Left forelimb (tissue), 1 donor: ENCODE data around the gene SLC7A5.

Experiments used
- DNase-seq: peaks from one replicate; pipeline ENCODE4 v3.0.0-alpha.2; 2018; ENCODE audit warnings: low spot score

SLC7A5 gene

DNA sequence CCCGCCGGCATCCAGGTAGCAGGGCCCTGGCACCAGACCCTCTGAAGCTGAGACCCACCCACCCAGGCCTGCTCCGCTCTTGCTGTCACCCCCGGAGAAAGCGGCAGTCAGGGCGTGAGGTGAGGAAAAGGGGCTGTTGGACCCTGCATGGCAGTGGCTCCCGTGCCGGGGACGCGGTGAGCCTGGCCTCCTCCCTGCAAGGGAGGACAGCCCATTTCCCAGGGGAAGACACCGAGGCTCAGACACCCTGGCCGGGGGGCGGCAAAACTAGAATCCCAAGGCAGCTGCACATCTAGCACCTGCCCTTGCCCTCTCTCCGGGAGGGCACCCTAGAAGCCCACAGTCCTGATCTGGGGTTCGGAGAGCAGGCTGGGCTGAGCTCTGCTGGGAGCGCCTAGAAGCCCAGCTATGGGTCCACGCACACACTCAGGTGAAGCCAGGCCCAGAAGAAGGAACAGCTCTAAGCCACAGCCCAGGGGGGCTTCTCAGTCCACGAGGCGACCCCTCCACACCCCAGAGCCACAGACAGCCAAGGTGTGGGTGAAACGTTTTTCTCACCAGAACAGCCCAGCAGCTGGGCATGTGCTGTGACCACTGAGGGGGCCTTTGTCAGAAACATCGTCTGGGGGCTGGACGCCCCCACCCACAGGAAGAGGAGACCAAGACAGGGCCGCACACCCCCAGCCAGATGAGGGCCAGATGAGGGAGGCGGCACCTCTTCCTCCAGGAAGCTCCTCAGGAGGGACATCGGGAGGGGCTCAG, 22.4 kb downstream of the SLC7A5 start:
- DNase-seq = no peak

DNA sequence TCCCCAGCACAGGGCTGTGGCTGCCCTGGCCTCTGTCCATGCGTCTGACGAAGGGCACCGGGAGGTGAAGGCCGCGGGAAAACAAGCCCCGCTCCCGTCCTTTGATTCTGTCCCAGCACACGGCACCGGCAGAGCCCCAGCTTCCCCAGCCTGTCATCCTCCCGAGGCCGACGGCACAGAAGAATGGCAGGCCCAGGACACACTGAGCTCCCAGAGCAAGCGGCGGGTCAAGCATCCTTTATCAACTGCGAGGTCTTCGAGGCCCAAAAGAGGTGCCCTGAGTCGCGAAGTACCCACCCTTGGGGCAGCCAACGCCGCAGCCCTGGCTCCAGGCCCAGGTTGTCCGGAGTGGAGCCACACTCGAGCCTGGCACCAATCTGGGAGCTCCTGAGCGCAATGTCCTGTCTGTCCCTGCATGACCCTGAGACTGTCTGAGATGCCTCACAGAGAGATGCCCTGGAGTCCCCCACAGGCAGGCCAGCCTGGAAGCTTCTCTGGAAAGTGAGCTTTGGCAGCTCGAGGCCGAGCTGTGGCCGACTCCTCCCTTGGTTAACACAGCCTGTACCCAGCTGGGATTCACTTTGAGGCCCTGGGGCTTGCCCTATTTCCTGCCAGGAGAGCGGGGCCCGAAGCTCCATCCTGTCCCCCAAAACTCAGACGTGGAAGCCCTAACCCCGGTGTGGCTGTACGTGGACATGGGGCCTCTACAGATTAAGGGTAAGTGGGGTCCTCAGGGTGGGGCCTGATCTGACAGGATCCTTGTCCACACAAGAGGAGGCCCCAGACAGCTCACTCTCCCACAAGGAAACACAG, 23.3 kb downstream of the SLC7A5 start:
- no peak for DNase-seq

DNA sequence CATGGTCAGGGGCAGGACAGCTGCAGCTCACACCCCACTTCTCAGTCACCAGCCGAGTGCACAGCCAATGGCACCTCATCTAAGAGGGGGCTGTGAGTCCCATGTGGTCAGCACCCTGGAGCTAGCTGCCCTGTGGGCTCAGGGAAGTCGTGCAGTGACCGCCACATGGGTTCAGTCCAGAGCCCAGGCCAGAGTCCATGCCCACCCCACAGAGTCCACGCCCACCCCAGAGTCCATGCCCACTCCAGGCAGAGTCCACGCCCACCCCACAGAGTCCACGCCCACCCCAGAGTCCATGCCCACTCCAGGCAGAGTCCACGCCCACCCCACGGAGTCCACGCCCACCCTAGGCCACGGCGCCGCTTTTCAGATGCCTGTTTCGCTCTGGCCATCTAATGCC, 24.1 kb downstream of the SLC7A5 start:
- no peak for DNase-seq

DNA sequence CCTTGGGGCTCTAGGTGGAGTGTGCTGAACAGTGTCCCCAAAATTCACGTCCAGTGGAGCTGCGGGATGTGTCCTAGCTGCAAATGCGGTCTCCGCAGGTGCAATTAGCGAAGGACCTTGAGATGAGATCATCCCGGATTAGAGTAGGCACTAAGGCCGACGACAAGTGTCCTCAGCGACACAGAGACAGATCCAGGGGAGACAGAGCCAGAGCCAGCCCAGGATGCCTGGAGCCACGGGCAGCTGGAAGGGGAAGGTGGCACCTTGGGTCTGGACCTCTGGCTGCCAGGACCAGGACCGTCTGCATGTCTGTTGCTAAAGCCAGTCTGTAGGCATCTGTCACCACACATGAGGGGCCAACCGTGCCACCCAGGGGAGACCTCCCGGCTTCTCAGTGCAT, 24.5 kb downstream of the SLC7A5 start:
- DNase-seq = no peak

DNA sequence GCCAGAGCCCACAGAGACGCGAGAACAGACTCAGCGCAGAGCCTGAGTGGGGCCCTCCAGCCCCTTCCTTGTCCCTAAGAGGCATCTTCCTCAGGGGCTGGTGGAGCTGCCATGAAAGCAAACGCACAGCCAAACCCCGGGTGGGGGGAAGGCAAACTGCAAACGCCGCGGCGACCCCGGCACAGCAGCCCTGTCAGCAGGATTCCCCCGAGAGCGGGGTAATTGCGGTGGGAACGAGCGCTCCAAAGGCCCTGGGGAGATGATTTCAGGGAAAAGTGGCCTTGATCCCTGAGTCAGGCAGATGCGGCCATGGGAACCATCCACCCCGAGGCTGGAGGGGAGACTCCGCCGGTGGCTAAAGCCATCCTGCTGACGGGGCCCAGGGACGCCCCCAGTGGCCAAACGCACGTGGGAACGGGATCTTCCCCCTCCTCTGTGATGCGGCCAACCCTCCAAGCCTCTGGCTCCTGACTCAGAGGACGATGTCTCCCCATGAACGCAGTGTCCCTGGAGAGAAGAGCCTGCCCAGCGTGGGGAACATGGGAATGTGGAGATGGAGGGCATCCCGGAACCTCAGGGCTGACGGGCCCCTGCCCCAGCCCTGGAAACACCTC, 25.1 kb downstream of the SLC7A5 start:
- no peak for DNase-seq

DNA sequence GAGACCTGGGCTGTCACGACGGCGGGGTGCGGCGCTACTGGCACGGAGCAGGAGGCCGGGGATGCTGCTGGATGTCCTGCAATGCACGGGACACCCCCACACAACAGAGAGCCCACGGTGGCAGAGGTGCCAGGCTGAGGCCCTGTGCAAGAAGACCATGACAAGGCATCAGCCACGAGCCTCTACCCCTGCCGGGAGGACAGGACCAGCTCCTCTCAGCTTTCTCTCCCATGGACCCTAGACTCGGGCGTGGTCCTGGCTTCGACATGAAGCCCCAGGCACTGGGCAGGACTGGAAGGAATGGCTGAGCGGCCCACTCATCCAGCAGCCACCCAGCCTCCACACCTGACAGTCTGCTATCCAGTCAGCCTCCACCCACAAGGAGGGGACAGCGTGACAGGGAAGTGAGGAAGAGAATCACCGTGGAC, 25.6 kb downstream of the SLC7A5 start:
- DNase-seq = no peak

DNA sequence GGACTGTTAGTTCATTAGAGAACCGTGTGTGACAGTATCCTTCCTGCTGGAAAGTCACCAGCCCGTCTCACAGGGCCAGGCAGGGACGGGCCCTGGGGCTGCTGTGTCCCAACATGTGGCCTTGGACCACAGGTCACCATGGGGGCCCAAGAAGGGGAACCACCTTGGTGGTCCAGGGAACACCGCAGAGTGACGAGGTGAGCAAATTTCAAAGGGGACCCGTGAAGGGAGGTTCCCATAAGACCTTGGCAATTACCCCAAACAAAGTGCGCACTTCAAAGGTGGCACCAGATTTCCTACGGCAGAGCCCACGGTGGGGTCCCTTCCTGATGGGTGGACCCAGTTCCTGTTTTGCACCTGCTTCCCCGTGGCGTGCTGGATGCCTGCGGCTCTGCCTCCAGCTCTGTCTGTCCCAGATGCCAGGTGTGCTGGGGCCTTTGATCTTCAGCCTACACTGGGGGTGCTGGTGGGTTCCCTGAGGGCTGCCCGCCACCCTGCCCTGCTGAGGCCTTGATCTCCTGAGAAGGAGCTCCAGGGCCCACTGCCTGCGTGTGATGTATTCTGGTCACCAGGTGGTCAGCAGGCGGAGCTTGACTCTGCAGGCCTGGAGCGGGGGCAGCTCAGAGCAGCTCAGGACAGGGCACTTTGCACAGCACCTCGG, 27.0 kb downstream of the SLC7A5 start:
- DNase-seq = no peak

DNA sequence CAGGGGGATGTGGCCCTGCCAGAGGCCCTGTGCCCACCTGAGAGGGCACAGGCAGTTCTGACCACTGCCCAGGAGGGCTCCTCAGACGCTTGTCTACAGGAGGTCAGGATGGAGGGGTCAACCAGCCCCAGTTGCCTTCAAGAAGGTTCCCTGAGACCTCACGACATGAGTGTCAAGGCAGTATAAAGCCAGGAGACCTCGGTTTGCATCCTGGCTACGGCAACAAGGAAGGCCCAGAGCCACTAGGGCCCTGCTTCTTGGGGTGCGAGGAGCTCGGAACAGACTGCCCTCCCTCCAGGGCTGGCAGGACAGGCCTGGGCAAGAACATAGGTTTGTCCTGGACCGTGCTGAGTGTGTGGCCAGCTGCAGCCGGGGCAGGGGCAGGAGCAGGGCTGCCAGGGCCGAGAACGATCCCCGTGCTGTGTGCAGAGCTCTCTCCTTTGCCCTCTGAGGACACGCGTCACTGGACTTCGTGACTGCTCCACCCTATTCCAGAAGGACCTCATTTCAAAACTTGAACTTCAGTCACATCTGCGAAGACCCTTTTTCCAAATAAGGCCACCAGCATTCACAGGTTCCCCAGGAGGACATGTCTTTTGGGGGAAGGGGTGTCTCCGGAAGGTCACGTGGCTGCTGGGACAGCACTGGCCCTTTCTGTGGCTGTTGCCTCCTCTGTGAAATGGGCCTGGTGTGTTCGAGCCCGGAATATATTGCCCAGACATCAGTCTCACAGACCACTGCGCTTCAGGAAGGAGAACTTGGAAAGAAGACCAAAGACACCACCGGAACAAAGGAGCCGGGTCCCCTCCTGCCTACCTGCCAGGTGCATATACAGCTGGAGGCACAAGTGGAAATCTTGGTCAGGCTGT, 27.7 kb downstream of the SLC7A5 start:
- no peak for DNase-seq

DNA sequence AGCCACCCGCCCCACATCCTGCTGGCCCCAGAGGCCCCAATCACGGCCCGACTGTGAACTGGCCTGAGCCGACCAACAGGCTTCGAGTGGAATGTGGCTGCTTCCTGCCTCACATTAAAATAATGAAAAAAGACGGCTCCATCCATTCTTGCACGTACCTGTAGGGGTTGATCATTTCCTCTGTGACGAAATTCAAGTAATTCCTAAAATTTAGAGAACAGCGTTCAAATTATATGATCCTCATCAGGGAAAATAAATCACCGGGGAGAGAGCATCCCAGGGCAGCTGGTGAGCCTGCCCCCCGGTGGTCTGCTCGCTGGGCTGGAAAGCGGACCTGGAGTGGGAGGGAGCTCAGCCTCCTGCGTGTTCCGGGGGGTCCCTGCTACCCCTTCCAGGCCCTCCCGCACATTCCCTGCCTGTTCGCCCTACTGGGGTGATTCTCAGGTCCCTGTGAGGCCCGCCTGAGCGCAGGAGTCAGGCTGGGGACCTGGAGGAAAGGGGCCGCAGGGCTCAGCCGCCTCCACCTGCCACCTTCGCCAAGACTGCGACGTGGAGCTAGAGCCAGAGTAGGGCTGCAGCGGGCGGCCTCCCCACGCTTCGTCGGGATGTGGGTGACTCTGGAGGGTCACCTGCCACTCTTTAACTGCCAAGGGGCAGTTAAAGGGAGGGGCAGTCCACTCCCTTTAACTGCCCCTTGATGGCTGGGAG, 28.9 kb downstream of the SLC7A5 start:
- no peak for DNase-seq

DNA sequence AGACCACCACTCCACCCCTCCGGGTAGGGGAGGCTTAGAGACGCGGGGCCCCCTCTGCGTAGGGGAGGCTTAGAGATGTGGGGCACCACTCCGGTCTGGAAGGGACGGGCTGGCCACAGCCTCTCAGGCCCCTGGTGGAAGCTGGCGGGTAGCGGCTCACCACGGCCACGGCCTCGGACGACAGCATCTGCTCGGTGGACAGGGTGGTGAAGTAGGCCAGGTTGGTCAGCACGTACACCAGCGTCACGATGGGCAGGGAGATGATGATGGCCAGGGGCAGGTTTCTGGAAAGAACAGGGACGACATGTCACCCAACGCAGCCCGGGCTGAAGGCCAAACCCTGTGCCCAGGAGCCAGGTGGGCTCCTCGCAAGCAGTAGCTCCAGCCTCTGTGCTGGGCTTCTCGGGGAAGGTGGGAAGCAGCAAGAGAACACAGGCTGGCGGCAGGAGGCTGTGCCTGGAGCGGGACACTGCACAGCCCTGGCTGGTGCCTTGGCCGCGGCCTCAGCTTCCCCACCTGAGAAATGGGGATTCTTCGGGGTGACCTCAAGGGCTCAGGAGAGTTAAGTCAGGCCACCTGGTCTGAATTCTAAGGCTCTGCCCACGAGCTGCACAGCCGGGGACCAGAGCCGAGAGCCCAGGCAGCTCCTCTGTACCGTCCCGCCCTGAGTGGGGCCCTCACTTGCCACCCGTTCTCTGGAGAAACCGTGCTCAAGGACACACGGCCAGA, 29.6 kb downstream of the SLC7A5 start:
- DNase-seq = no peak

DNA sequence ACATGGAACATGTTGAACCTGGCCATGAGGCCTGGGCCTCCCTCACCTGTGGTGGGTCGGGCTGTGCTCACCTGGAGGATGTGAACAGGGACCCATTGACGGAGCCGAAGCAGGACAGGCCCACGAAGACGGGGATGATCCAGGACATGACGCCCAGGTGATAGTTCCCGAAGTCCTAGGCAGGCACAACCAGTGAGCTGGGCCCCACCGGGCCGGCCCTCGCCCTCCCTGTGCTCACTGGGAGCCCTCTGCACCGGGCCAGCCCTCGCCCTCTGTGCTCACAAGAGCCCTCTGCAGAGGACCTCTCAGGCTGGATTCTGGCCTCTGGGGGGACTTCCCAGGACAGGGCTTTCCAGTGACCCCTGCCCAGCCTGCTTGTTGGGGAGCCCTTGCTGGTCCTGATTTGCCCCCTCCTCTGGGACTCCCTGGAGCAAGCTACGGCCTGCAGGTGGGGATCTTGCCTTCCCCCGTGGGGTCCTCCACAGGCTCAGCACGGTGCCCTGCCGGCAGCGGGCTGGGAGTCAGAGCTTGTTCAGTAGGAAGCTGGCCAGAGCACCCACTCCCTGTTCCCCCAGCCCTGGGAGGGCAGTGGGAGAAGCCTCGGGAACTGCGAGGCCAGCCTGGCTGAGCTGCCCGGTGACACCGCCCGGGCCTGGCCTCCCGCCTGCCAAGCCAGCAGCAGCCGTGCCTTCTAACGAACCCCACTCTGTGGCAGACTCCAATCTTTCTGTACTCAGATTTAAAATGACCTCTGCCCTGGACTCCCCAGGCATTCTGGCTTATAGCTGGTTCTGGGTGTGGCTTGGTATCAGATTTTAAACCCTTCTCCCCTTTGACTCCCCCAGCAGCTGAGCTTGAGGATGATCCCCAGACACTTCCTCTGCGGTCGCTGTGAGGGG, 30.4 kb downstream of the SLC7A5 start:
- no peak for DNase-seq

DNA sequence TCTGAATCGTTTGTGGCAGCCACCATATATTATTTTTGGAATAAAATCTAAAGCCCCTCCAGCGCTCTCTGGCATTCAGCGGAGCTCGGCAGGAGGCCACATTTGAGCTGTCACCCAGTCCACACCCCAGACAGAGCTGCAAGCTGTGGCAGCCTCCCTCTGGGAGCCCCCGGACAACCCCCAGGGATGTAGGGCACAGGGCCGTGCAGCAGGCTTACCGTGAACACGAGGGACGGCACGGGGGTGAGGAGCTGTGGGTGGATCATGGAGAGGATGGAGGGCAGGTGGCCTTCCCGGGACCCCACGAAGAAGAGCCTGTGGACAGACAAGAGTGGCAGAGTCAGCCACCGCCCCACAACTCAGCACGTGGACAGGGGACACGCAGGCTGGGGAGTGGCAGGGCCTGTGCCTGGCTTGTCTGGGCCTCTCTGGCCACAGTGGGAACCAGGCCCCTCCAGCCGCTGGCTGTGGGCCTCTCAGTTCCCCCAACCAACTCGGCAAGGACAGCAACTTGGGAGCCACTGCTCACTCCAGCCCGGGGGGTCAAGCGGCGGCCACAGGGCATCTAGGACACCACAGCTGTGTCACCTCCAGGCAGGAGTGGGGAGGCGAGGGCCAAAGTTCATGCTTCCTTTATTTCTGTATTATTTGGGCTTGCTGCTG, 31.5 kb downstream of the SLC7A5 start:
- no peak for DNase-seq

DNA sequence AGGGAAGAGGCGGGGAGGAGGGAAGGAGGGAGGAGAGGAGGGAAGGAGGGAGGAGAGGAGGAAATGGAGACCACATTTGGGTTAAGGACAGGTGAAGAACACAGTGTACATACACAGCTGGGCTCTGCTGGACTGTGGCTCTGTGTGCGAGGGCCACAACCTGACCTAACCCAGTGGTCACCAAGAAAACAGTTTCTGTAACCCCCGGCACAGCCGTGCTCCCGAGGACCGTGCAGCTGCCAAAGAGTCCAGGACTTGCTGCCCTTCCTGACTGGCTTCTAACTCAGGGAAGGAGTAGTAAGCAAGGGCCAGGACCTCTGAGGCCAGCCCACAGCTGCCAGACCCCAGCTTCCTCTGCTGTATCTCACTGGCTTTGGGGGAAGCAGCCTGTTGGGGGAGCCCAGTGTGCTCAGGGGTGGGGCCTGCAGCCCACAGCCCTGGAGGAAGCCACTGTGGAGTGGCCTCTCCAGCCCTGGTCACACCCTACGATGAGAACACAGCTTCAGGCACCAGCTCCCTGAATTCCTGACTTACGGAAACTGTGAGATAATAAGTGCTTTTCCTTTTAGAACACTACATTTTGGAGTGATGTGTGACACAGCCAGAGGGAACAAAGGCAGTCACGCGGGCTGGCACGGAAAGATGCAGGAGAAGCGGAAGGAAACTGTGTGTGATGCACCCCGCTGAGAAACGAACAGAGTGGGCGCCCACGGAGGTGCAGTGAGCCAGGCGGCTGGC, 32.3 kb downstream of the SLC7A5 start:
- no peak for DNase-seq

DNA sequence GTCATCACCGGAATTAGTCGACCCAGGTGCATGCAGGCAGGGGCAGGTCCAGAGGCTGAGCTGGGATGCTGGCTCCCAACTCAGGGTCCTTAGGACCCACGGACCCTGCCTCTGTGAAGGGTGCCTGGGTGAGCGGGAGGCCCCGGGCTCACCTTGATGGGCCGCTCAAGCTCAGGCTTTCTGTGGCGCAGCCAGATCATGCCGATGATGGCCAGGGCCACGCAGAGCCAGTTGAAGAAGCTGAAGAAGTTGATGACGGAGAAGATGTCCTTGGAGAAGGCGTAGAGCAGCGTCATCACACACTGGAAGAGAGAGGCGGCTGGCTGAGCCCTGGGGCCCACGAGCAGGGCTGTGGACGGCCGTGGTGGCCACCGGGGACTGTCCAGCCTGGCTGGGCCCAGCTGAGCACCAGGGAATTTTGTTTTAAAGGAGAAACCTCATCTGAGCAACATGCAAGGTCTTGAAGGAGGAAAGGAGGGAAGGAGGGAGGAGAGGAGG, 32.9 kb downstream of the SLC7A5 start:
- DNase-seq = no peak

DNA sequence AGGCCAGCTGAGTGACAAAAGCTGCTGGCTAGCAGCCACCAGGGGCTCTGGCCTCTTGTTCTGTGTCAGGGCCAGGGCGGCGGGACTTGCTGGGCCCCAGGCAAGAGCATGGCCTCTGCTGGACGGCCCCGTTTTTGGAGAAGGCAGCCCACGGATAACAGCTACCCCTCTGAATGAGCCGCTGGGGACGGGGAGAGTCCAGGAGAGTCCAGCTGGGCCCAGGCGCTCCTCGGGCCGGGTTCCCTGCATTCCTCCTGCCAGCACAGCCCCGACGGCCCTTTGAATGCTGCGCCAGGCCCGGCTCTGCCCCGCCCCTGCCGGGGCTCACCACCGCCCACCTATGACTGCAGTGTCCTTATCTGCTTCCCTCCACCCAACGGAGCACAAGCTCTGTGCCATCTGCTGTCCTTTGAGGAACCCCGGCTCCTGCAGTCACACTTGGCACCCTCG, 33.4 kb downstream of the SLC7A5 start:
- DNase-seq = no peak

DNA sequence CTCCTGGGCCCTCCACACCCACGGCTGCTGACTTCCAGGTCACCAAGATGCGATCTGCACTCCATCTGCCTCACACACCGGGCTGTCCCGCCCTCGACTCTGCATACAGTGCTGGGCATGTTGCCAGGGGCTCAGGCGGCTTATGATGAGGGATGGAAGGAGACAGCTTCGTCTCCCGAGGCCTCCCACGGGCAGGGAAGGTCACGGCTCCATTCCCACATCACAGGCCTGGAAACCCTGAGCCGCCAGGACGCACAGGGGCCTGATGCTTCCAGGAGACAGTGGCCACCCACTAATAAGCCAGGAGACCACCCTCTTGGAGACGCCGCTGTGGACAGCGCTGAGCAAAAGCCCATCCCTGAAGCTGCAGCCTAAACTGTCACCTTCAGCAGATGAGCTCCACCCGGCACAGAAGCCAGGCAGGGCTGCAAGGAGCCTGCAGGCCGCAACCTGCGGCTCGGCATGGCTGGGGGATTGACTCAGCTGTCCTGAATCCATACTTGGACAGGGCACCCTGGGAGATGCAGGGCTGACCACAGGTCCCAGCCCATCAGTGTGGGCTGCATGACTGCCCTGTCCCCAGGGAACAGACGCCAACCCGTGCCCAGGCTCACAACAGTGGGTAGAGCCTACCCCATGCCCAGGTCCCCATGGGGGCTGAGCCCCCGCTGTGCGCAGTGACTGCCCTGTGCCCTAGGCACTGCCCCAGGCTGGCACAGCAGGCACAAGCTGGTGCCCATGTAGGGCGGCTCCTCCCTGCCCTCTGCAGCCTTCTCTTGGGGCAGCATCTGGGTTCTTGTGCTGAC, 34.4 kb downstream of the SLC7A5 start:
- no peak for DNase-seq
